ENCODE data around the gene LRP11.

GRCh38 chr6:149891259-149891658 lies 27.1 kb upstream of the LRP11 start:
- TF ChIP-seq CREM (IDR thresholded peaks at IDR 0.05; ENCODE audit: low read depth) (no peak), CTCF (IDR thresholded peaks at IDR 0.05 in 2 of 3, conservative IDR thresholded peaks at IDR 0.05 in 1 of 3; ENCODE audit: control insufficient read depth in 2 of 3, extremely low read depth in 1 of 3, insufficient read depth in 1 of 3, low read depth in 3 of 3, low read length in 3 of 3) (no peak), ATF2 (IDR thresholded peaks at IDR 0.05; ENCODE audit: low read length) (no peak), POLR2A (IDR thresholded peaks at IDR 0.05; ENCODE audit: low read depth, low read length) (no peak), EED (IDR thresholded peaks at IDR 0.05; ENCODE audit: low read depth) (no peak), USF2 (IDR thresholded peaks at IDR 0.05; ENCODE audit: borderline replicate concordance, low read depth, low read length) (no peak), RAD21 (IDR thresholded peaks at IDR 0.05; ENCODE audit: insufficient read depth, low read depth, low read length) (no peak), STAT3 (IDR thresholded peaks at IDR 0.05; ENCODE audit: low read depth, low read length) (no peak), BRCA1 (IDR thresholded peaks at IDR 0.05; ENCODE audit: low read depth, low read length) (no peak), EP300 (IDR thresholded peaks at IDR 0.05; ENCODE audit: borderline replicate concordance in 1 of 2, control insufficient read depth in 1 of 2, low read depth in 2 of 2, low read length in 2 of 2) (no peak), ZBTB4 (CRISPR knock-in tag; IDR thresholded peaks at IDR 0.05) (no peak), POLR2AphosphoS5 (IDR thresholded peaks at IDR 0.05; ENCODE audit: low read length) (no peak)
